Measurements from ENCODE around the gene BNIP3. TPM values are rescaled to one million over a fixed set of nuclear protein-coding genes. Genes with fewer than 3 reads are reported as not detected.

The BNIP3 gene
- polyA plus RNA-seq, 3 donors, result 3.2 to 7.2 (median 4.6) TPM

DNA sequence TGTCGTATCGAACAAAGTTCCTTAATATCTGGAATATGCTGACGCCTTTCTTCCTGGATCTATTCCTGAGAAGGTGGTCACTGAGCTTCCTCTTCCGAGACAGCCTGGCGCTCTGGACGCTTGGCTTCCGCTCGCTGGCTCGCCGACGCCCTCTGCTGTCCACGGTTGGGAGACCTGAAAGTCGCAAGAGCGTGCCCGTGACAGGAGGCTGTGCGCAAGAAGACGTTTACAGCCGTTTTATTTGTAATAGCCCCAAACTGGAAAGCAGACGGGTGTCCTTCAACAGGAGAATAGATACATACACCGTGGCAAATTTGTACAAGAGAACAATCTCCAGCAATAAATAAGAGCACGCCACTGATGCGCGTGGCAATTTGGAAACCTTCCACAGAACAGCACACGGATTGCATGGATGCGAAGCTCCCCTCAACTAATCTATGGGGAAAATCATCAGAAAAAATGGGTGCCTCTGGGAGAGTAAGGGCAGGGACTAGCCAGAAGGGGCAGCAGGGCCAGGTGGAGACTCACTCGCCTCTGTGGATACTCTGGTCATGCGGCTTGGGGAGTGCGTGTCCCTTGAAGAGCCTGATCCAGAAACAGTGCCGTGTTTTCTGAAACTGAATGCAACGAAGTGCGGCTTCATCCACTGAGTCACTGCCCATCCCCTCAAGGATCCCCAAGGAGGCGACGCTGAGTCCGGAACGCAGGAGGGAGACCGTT, 41.5 kb upstream of the BNIP3 start:
- Mint-ChIP-seq H3K9me3 (peaks cover 0 to 2% (median 0%) of the 10 kb centered on the region in 7 donors), H3K36me3 (no peaks in the 10 kb centered on the region), H3K27me3 (ENCODE audit: low read depth in 3 of 3) (peaks cover 18 to 33% (median 32%) of the 10 kb centered on the region in 3 donors), H3K4me1 (peaks cover 8% of the 10 kb centered on the region), H3K27ac (no peak overlapping the region), H3K4me3 (peak overlapping the region in 1 of 2 donors; percentile 73)
- Histone ChIP-seq H2AFZ (ENCODE audit: insufficient read depth, low read depth, low read length, poor library complexity, severe bottlenecking) (no peak overlapping the region), H3K27ac (ENCODE audit: low read depth in 1 of 2, low read length in 2 of 2) (no peak overlapping the region), H3K9me3 (replicated peaks in 1 of 2; ENCODE audit: control insufficient read depth in 1 of 2, insufficient read depth in 1 of 2, low read length in 2 of 2) (no peaks in the 10 kb centered on the region), H3K36me3 (replicated peaks in 1 of 2; ENCODE audit: control insufficient read depth in 1 of 2, insufficient read depth in 2 of 2, low read length in 2 of 2) (no peaks in the 10 kb centered on the region), H3K4me3 (replicated peaks in 1 of 3; ENCODE audit: low read depth in 2 of 3, low read length in 3 of 3) (no peak overlapping the region), H3K79me2 (ENCODE audit: insufficient read depth, low read length) (no peaks in the 10 kb centered on the region), H4K20me1 (ENCODE audit: insufficient read depth, low read length) (no peaks in the 10 kb centered on the region), H3K4me2 (replicated peaks; ENCODE audit: extremely low read depth, low read length, poor library complexity, severe bottlenecking) (no peak overlapping the region), H3K4me1 (ENCODE audit: control insufficient read depth in 1 of 2, insufficient read depth in 2 of 2, low read length in 2 of 2) (peaks cover 0 to 7% of the 10 kb centered on the region in 2 donors), H3K9ac (ENCODE audit: insufficient read depth, low read length, poor library complexity, severe bottlenecking) (no peak overlapping the region), H3K27me3 (ENCODE audit: control insufficient read depth in 2 of 2, insufficient read depth in 2 of 2, low read length in 2 of 2) (peaks cover 0 to 16% of the 10 kb centered on the region in 2 donors)
- 14% methylated on average over 28 of the region's 36 CpGs for WGBS (ENCODE audit: insufficient coverage)
- DNase-seq, result peak; percentile 46 to 68 (median 57)
- intact Hi-C loops (cut with micrococcal nuclease), result loop anchor here (1.0 to 5.0 kb wide), 2 partner anchors 136 to 138 kb away; no protein-coding TSS in a partner anchor
- TF ChIP-seq, protein P1, sequence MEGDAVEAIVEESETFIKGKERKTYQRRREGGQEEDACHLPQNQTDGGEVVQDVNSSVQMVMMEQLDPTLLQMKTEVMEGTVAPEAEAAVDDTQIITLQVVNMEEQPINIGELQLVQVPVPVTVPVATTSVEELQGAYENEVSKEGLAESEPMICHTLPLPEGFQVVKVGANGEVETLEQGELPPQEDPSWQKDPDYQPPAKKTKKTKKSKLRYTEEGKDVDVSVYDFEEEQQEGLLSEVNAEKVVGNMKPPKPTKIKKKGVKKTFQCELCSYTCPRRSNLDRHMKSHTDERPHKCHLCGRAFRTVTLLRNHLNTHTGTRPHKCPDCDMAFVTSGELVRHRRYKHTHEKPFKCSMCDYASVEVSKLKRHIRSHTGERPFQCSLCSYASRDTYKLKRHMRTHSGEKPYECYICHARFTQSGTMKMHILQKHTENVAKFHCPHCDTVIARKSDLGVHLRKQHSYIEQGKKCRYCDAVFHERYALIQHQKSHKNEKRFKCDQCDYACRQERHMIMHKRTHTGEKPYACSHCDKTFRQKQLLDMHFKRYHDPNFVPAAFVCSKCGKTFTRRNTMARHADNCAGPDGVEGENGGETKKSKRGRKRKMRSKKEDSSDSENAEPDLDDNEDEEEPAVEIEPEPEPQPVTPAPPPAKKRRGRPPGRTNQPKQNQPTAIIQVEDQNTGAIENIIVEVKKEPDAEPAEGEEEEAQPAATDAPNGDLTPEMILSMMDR (IDR thresholded peaks at IDR 0.05), result peak; percentile 90

DNA sequence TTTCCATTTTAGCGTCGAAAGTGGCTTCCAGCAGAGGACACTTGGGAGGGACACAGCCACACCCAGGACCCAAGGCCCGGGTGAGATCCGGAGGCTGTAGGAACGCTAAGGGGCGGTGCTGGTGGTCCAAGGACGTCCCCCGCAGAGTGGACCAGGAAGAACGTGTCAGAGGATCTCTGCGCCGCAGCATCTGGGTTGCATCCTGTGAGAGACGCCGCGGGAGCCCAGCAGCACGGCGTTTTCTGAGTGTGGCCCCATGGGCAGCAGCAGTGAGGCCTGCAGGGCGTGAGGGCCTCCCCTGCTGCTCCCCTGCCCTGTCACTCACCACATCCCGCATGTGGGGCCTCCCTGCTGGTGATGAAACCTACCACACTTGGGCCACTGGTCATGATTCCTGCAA, 40.5 kb upstream of the BNIP3 start:
- H3K36me3 Mint-ChIP-seq, result no peaks in the 10 kb centered on the region
- H4K20me1 ChIP-seq (ENCODE audit: insufficient read depth, low read length), result no peaks in the 10 kb centered on the region
- no peak for DNase-seq
- no peaks in the 10 kb centered on the region for H3K79me2 ChIP-seq (ENCODE audit: insufficient read depth, low read length)
- no peak overlapping the region for H3K4me2 ChIP-seq (replicated peaks; ENCODE audit: extremely low read depth, low read length, poor library complexity, severe bottlenecking)
- no peaks in the 10 kb centered on the region for H3K9me3 ChIP-seq (replicated peaks in 1 of 2; ENCODE audit: control insufficient read depth in 1 of 2, insufficient read depth in 1 of 2, low read length in 2 of 2)
- no peak overlapping the region for H3K9ac ChIP-seq (ENCODE audit: insufficient read depth, low read length, poor library complexity, severe bottlenecking)
- intact Hi-C loops (cut with micrococcal nuclease), result loop anchor here in 1 of 2 donors (5.0 kb wide), 1 partner anchor 135 kb away; no protein-coding TSS in a partner anchor
- H3K27me3 Mint-ChIP-seq (ENCODE audit: low read depth in 3 of 3), result peaks cover 15 to 33% (median 26%) of the 10 kb centered on the region in 3 donors
- no peaks in the 10 kb centered on the region for H3K36me3 ChIP-seq (replicated peaks in 1 of 2; ENCODE audit: control insufficient read depth in 1 of 2, insufficient read depth in 2 of 2, low read length in 2 of 2)
- no peak overlapping the region for H3K27ac ChIP-seq (ENCODE audit: low read depth in 1 of 2, low read length in 2 of 2)
- peaks cover 0 to 16% of the 10 kb centered on the region in 2 donors for H3K27me3 ChIP-seq (ENCODE audit: control insufficient read depth in 2 of 2, insufficient read depth in 2 of 2, low read length in 2 of 2)
- no peaks in the 10 kb centered on the region for H3K9me3 Mint-ChIP-seq
- H3K4me3 ChIP-seq (replicated peaks in 1 of 3; ENCODE audit: low read depth in 2 of 3, low read length in 3 of 3), result no peak overlapping the region
- TF ChIP-seq, protein P1 (IDR thresholded peaks at IDR 0.05), result no peak
- peaks cover 0 to 7% of the 10 kb centered on the region in 2 donors for H3K4me1 ChIP-seq (ENCODE audit: control insufficient read depth in 1 of 2, insufficient read depth in 2 of 2, low read length in 2 of 2)
- WGBS (ENCODE audit: insufficient coverage), result 90% methylated on average over 18 of the region's 18 CpGs
- H3K4me1 Mint-ChIP-seq, result peaks cover 8% of the 10 kb centered on the region
- no peak overlapping the region for H3K27ac Mint-ChIP-seq
- H2AFZ ChIP-seq (ENCODE audit: insufficient read depth, low read depth, low read length, poor library complexity, severe bottlenecking), result no peak overlapping the region
- H3K4me3 Mint-ChIP-seq, result no peak overlapping the region

Measured in CD14-positive monocyte (primary cell).